CMK (cell line): ENCODE data around the gene SPPL2C.

Source experiments
- DNase-seq: peaks from one replicate; pipeline ENCODE4 v3.0.0-alpha.2; 2010; ENCODE audit warnings: low read depth

Gene SPPL2C

GRCh38 chr17:45844695-45845375 lies at the start of gene SPPL2C:
Gene SPPL2C (plus strand): TSS chr17:45844881. CDS start chr17:45844907, 26 bp downstream.
- DNase-seq: no peak

- no peak for DNase-seq
These were observed 43.9 kb upstream of the SPPL2C start for GRCh38 chr17:45800816-45801215.

- no peak for DNase-seq
These were observed 43.3 kb upstream of the SPPL2C start for GRCh38 chr17:45801421-45801820.

- DNase-seq: no peak
These were observed 35.8 kb upstream of the SPPL2C start for GRCh38 chr17:45808845-45809244.

GRCh38 chr17:45809499-45809898 lies 35.2 kb upstream of the SPPL2C start:
- DNase-seq: no peak

- no peak for DNase-seq
These were observed 32.6 kb upstream of the SPPL2C start for GRCh38 chr17:45812102-45812501.

- no peak for DNase-seq
These were observed 31.5 kb upstream of the SPPL2C start for GRCh38 chr17:45813048-45813725.

GRCh38 chr17:45814622-45815606 lies 29.8 kb upstream of the SPPL2C start:
- DNase-seq: no peak

GRCh38 chr17:45815752-45816151 lies 28.9 kb upstream of the SPPL2C start:
- DNase-seq: no peak

- no peak for DNase-seq
These were observed 26.6 kb upstream of the SPPL2C start for GRCh38 chr17:45818041-45818440.

- no peak for DNase-seq
These were observed 26.0 kb upstream of the SPPL2C start for GRCh38 chr17:45818699-45819098.

GRCh38 chr17:45819632-45820031 lies 25.0 kb upstream of the SPPL2C start:
- DNase-seq: no peak

- no peak for DNase-seq
These were observed 24.5 kb upstream of the SPPL2C start for GRCh38 chr17:45820052-45820780.

- DNase-seq: no peak
These were observed 23.5 kb upstream of the SPPL2C start for GRCh38 chr17:45821147-45821546.

GRCh38 chr17:45823598-45823997 lies 21.1 kb upstream of the SPPL2C start:
- DNase-seq: no peak

- DNase-seq: no peak
These were observed 20.2 kb upstream of the SPPL2C start for GRCh38 chr17:45824475-45824874.

- DNase-seq: no peak
These were observed 19.7 kb upstream of the SPPL2C start for GRCh38 chr17:45824901-45825492.

GRCh38 chr17:45825792-45826191 lies 18.9 kb upstream of the SPPL2C start:
- DNase-seq: no peak

- no peak for DNase-seq
These were observed 17.6 kb upstream of the SPPL2C start for GRCh38 chr17:45826919-45827588.

- DNase-seq: no peak
These were observed 16.5 kb upstream of the SPPL2C start for GRCh38 chr17:45828171-45828570.

GRCh38 chr17:45828582-45829133 lies 16.0 kb upstream of the SPPL2C start:
- no peak for DNase-seq
